ENCODE results near the gene DSCAML1.

- TF ChIP-seq, protein P1, sequence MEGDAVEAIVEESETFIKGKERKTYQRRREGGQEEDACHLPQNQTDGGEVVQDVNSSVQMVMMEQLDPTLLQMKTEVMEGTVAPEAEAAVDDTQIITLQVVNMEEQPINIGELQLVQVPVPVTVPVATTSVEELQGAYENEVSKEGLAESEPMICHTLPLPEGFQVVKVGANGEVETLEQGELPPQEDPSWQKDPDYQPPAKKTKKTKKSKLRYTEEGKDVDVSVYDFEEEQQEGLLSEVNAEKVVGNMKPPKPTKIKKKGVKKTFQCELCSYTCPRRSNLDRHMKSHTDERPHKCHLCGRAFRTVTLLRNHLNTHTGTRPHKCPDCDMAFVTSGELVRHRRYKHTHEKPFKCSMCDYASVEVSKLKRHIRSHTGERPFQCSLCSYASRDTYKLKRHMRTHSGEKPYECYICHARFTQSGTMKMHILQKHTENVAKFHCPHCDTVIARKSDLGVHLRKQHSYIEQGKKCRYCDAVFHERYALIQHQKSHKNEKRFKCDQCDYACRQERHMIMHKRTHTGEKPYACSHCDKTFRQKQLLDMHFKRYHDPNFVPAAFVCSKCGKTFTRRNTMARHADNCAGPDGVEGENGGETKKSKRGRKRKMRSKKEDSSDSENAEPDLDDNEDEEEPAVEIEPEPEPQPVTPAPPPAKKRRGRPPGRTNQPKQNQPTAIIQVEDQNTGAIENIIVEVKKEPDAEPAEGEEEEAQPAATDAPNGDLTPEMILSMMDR (IDR thresholded peaks at IDR 0.05; ENCODE audit: control extremely low read depth in 1 of 3, insufficient read depth in 1 of 3, low read depth in 1 of 3, low read length in 3 of 3) = no peak
- no peak for TF ChIP-seq POLR2A (IDR thresholded peaks at IDR 0.05; ENCODE audit: control extremely low read depth in 1 of 2, low read depth in 2 of 2, low read length in 2 of 2)
- TF ChIP-seq TCF12 (IDR thresholded peaks at IDR 0.05; ENCODE audit: low read depth, low read length) = no peak
- TF ChIP-seq BRCA1 (IDR thresholded peaks at IDR 0.05; ENCODE audit: low read depth, low read length) = no peak
- no peak for TF ChIP-seq RFX5 (IDR thresholded peaks at IDR 0.05; ENCODE audit: borderline replicate concordance, low read depth, low read length)
- TF ChIP-seq, protein P2, sequence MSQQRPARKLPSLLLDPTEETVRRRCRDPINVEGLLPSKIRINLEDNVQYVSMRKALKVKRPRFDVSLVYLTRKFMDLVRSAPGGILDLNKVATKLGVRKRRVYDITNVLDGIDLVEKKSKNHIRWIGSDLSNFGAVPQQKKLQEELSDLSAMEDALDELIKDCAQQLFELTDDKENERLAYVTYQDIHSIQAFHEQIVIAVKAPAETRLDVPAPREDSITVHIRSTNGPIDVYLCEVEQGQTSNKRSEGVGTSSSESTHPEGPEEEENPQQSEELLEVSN (IDR thresholded peaks at IDR 0.05) = no peak
- no peak for TF ChIP-seq CREB1 (IDR thresholded peaks at IDR 0.05)
- no peak for TF ChIP-seq SIX5 (IDR thresholded peaks at IDR 0.05; ENCODE audit: low read depth, low read length)
- TF ChIP-seq HDAC6 (IDR thresholded peaks at IDR 0.05; ENCODE audit: low read depth, low read length) = no peak
- no peak for TF ChIP-seq RXRA (IDR thresholded peaks at IDR 0.05; ENCODE audit: insufficient read depth, low read depth, low read length)
- no peak for TF ChIP-seq TAF1 (IDR thresholded peaks at IDR 0.05; ENCODE audit: low read depth, low read length)
These were observed 264.4 kb downstream of the DSCAML1 start for GRCh38 chr11:117532568-117532967.

All from H1 (cell line).